Measurements from ENCODE around the gene CDC27.

The CDC27 gene

GRCh38 chr17:47165137-47165536 lies 24.0 kb downstream of the CDC27 start:
- no peaks in the 10 kb centered on the region for H3K9me3 ChIP-seq
- TF ChIP-seq, protein P1, sequence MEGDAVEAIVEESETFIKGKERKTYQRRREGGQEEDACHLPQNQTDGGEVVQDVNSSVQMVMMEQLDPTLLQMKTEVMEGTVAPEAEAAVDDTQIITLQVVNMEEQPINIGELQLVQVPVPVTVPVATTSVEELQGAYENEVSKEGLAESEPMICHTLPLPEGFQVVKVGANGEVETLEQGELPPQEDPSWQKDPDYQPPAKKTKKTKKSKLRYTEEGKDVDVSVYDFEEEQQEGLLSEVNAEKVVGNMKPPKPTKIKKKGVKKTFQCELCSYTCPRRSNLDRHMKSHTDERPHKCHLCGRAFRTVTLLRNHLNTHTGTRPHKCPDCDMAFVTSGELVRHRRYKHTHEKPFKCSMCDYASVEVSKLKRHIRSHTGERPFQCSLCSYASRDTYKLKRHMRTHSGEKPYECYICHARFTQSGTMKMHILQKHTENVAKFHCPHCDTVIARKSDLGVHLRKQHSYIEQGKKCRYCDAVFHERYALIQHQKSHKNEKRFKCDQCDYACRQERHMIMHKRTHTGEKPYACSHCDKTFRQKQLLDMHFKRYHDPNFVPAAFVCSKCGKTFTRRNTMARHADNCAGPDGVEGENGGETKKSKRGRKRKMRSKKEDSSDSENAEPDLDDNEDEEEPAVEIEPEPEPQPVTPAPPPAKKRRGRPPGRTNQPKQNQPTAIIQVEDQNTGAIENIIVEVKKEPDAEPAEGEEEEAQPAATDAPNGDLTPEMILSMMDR (IDR thresholded peaks at IDR 0.05), result no peak
- H3K4me1 ChIP-seq (ENCODE audit: control insufficient read depth in 1 of 2, insufficient read depth in 1 of 2, low read depth in 1 of 2, low read length in 1 of 2), result peaks cover 6 to 9% of the 10 kb centered on the region in 2 experiments
- no peak overlapping the region for H3K27ac ChIP-seq
- H3K27me3 ChIP-seq, result no peaks in the 10 kb centered on the region
- H3K36me3 ChIP-seq, result peaks cover 49% of the 10 kb centered on the region
- H3K4me3 ChIP-seq (ENCODE audit: low read depth in 1 of 2, low read length in 1 of 2), result no peak overlapping the region

DNA sequence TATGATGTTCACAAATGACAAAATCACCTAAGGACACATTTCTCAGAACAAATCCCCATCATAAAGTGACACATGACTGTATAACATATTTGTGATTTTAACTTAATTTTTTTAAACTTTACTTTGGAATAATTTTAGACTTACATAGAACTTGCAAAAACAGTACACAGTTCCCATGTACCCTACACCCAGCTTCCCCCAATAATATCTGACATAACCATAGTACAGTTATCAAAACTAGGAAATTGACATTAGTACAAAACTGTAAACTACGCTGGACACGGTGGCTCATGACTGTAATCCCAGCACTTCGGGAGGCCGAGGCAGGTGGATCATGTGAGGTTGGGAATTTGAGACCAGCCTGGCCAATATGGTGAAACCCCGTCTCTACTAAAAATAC lies 24.8 kb downstream of the CDC27 start:
- TF ChIP-seq, protein P1 (IDR thresholded peaks at IDR 0.05), result no peak
- peaks cover 51% of the 10 kb centered on the region for H3K36me3 ChIP-seq
- H3K27me3 ChIP-seq, result no peaks in the 10 kb centered on the region
- no peak overlapping the region for H3K4me3 ChIP-seq (ENCODE audit: low read depth in 1 of 2, low read length in 1 of 2)
- no peak overlapping the region for H3K27ac ChIP-seq
- H3K4me1 ChIP-seq (ENCODE audit: control insufficient read depth in 1 of 2, insufficient read depth in 1 of 2, low read depth in 1 of 2, low read length in 1 of 2), result peaks cover 6 to 9% of the 10 kb centered on the region in 2 experiments
- no peaks in the 10 kb centered on the region for H3K9me3 ChIP-seq

DNA sequence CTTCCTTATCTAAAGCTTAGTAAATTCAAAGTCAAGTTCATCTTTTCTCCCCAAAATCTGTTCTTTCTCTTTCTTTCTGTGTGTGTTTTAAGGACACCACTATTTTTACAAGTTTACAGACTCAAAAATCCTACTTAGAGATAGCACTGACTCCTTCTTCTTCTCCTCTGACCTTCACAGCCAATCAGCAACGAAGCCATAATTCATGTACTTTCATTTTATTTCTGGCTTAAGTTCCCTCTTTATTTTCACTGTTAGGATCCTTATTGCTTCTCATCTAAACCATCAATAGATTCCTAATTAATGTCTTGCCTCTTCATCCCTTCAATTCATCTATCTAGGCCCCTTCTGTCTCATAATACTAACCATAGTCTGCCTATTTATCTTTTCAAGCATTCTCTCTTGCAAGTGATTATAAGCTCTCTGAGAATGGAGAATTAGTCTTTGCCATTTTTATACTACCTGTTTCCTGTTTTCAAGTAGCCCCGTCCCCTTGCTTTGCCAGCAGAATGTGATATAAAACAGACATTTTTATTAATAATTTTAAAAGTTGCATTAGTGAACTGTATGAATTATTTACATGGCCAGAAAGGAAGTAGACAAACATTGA lies 27.0 kb downstream of the CDC27 start:
- H3K4me1 ChIP-seq (ENCODE audit: control insufficient read depth in 1 of 2, insufficient read depth in 1 of 2, low read depth in 1 of 2, low read length in 1 of 2), result peaks cover 6 to 9% of the 10 kb centered on the region in 2 experiments
- TF ChIP-seq, protein P1 (IDR thresholded peaks at IDR 0.05), result no peak
- H3K27me3 ChIP-seq, result no peaks in the 10 kb centered on the region
- H3K27ac ChIP-seq, result peak overlapping the region; percentile 58
- H3K4me3 ChIP-seq (ENCODE audit: low read depth in 1 of 2, low read length in 1 of 2), result no peak overlapping the region
- peaks cover 38% of the 10 kb centered on the region for H3K36me3 ChIP-seq
- no peaks in the 10 kb centered on the region for H3K9me3 ChIP-seq

GRCh38 chr17:47159315-47159714 lies 29.8 kb downstream of the CDC27 start:
- H3K4me1 ChIP-seq (ENCODE audit: control insufficient read depth in 1 of 2, insufficient read depth in 1 of 2, low read depth in 1 of 2, low read length in 1 of 2), result peaks cover 6 to 9% of the 10 kb centered on the region in 2 experiments
- H3K27ac ChIP-seq, result no peak overlapping the region
- no peaks in the 10 kb centered on the region for H3K27me3 ChIP-seq
- no peak overlapping the region for H3K4me3 ChIP-seq (ENCODE audit: low read depth in 1 of 2, low read length in 1 of 2)
- TF ChIP-seq, protein P1 (IDR thresholded peaks at IDR 0.05), result no peak
- peaks cover 49% of the 10 kb centered on the region for H3K36me3 ChIP-seq
- no peaks in the 10 kb centered on the region for H3K9me3 ChIP-seq

DNA sequence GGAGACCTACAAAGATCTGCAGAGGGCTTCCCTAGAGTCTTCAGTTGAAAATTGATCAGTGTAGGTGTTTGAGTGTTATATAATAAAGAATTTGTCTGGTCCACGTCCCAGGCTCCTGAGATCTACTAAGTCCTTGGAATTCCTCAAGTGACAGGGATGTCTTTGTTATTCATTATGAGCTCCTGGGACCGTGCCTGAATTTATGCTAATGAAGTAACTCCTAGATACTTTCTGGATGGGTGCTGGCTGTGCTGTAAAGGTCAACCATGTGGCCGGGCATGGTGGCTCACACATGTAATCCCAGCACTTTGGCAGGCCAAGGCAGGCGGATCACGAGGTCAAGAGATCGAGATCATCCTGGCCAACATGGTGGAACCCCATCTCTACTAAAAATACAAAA lies 43.7 kb downstream of the CDC27 start:
- Histone ChIP-seq H3K4me1 (ENCODE audit: control insufficient read depth in 1 of 2, insufficient read depth in 1 of 2, low read depth in 1 of 2, low read length in 1 of 2) (no peaks in the 10 kb centered on the region), H3K9me3 (no peaks in the 10 kb centered on the region), H3K36me3 (peaks cover 81% of the 10 kb centered on the region), H3K27ac (no peak overlapping the region), H3K4me3 (ENCODE audit: low read depth in 1 of 2, low read length in 1 of 2) (no peak overlapping the region), H3K27me3 (no peaks in the 10 kb centered on the region)
- TF ChIP-seq, protein P1 (IDR thresholded peaks at IDR 0.05), result no peak

Data from neutrophil (primary cell).